Smooth muscle cell (in vitro differentiated cells): ENCODE results near the gene FAM241A. TPM values are rescaled to one million over a fixed set of nuclear protein-coding genes. Genes with fewer than 3 reads are reported as not detected.
A peak's percentile ranks its signal among the peaks of the same experiment; 100 is the strongest.
"Not testable (repeated sequence)": the region's sequence is repeated elsewhere in the genome, so short reads cannot be mapped to it uniquely, and the experiment has no call there.

Experiments
- DNase-seq: peaks from one replicate; lab custom pipeline; 2025; ENCODE audit not compliant: unreplicated experiment; lab: John Stamatoyannopoulos, UW
- H2AFZ ChIP-seq: fragments of 200-600 bp; sonication (generic); 2 replicates; pipeline ENCODE4 v1.6.0; 2016; ENCODE audit warnings: antibody characterized with exemption, low read depth, mild to moderate bottlenecking
- H3F3A ChIP-seq: fragments of 200-600 bp; sonication (generic); 2 replicates; pipeline ENCODE4 v1.6.0; 2017; ENCODE audit warnings: antibody characterized with exemption, low read depth
- H3K27ac ChIP-seq: fragments of 200-600 bp; sonication (generic); 2 replicates; pipeline ENCODE4 v1.5.1; 2016; ENCODE audit warnings: low read depth, mild to moderate bottlenecking
- H3K27me3 ChIP-seq: fragments of 200-600 bp; sonication (generic); 2 replicates; pipeline ENCODE4 v1.6.1; 2016; ENCODE audit warnings: low read depth, mild to moderate bottlenecking
- H3K36me3 ChIP-seq: fragments of 200-600 bp; sonication (generic); 2 replicates; pipeline ENCODE4 v1.5.1; 2016; ENCODE audit warnings: low read depth
- H3K4me1 ChIP-seq: fragments of 200-600 bp; sonication (generic); 2 replicates; pipeline ENCODE4 v1.5.1; 2016; ENCODE audit warnings: low read depth
- H3K4me2 ChIP-seq: fragments of 200-600 bp; sonication (generic); 2 replicates; pipeline ENCODE4 v1.6.0; 2016; ENCODE audit warnings: mild to moderate bottlenecking
- H3K4me3 ChIP-seq: fragments of 200-600 bp; sonication (generic); 2 replicates; pipeline ENCODE4 v1.5.1; 2016; ENCODE audit warnings: mild to moderate bottlenecking
- H3K79me2 ChIP-seq: fragments of 200-600 bp; sonication (generic); 2 replicates; pipeline ENCODE4 v1.6.0; 2016; ENCODE audit warnings: low read depth, mild to moderate bottlenecking
- H3K9ac ChIP-seq: fragments of 200-600 bp; sonication (generic); 2 replicates; pipeline ENCODE4 v1.6.0; 2016; ENCODE audit warnings: low read depth
- H3K9me3 ChIP-seq: fragments of 200-600 bp; sonication (generic); replicated peaks from 2 replicates; pipeline ENCODE4 v1.5.1; 2016; ENCODE audit warnings: low read depth
- H4K20me1 ChIP-seq: fragments of 200-600 bp; sonication (generic); 2 replicates; pipeline ENCODE4 v1.6.0; 2016; ENCODE audit warnings: low read depth
- WGBS: methylation state at CpG from one replicate; pipeline ENCODE4 v1.1.7; 2016; ENCODE audit warnings: low lambda C conversion rate; 5-methylcytosine and 5-hydroxymethylcytosine counted together
- polyA plus RNA-seq: library from polyadenylated mRNA; unstranded; fragments of >200 nt; fragmentation: Nextera tagmentation; extraction: Ambion mirVana; gene quantifications from 2 replicates; pipeline ENCODE4 v1.2.1, GENCODE V29; 2016
- total RNA-seq: library from RNA; depleted of rRNA; stranded (reverse); fragments of >200 nt; gene quantifications from 2 replicates; pipeline ENCODE4 v1.2.3, GENCODE V29; 2014
- TF ChIP-seq, protein P1 (sequence below): fragments of 200-600 bp; sonication (generic); IDR thresholded peaks from 2 replicates; pipeline ENCODE4 v1.5.1; 2017; ENCODE audit warnings: borderline replicate concordance, mild to moderate bottlenecking, antibody characterized with exemption; ENCODE audit not compliant: insufficient read depth, poor library complexity, severe bottlenecking

Gene FAM241A
- total and polyA plus RNA-seq, 2 experiments from 2014 or later = 0.19 to 0.27 TPM

DNA sequence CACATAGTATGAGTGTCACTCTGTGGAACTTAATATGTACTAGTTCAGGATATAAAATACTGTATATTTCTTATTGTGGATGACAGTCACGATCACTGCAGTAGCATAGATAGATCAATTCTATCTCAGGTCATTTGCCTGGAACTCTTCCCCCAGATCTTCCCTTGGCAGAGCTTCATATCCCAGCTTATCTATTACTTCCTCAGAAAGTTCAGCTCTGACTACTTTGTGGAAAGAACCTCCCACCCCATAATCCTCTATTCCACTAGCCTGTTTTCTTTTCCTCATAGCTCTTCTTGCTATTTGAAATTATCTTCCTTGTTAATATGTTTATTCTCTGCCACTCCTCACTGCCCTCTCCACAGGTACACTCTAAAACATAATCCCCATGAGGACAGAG, 10.9 kb downstream of the FAM241A start:
- no peak for DNase-seq
- Histone ChIP-seq H3K9ac (no peak overlapping the region), H3K27ac (no peak overlapping the region), H3F3A (no peaks in the 10 kb centered on the region), H3K9me3 (no peaks in the 10 kb centered on the region), H3K27me3 (no peaks in the 10 kb centered on the region), H3K4me2 (no peak overlapping the region), H2AFZ (no peak overlapping the region), H3K36me3 (no peaks in the 10 kb centered on the region), H4K20me1 (no peaks in the 10 kb centered on the region), H3K4me3 (no peak overlapping the region), H3K79me2 (no peaks in the 10 kb centered on the region), H3K4me1 (no peaks in the 10 kb centered on the region)
- TF ChIP-seq, protein P1, sequence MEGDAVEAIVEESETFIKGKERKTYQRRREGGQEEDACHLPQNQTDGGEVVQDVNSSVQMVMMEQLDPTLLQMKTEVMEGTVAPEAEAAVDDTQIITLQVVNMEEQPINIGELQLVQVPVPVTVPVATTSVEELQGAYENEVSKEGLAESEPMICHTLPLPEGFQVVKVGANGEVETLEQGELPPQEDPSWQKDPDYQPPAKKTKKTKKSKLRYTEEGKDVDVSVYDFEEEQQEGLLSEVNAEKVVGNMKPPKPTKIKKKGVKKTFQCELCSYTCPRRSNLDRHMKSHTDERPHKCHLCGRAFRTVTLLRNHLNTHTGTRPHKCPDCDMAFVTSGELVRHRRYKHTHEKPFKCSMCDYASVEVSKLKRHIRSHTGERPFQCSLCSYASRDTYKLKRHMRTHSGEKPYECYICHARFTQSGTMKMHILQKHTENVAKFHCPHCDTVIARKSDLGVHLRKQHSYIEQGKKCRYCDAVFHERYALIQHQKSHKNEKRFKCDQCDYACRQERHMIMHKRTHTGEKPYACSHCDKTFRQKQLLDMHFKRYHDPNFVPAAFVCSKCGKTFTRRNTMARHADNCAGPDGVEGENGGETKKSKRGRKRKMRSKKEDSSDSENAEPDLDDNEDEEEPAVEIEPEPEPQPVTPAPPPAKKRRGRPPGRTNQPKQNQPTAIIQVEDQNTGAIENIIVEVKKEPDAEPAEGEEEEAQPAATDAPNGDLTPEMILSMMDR = no peak
- 73% methylated on average over 1 of the region's 1 CpG for WGBS

- Histone ChIP-seq H3K9me3 (no peaks in the 10 kb centered on the region), H3F3A (no peaks in the 10 kb centered on the region), H3K4me3 (no peak overlapping the region), H3K36me3 (no peaks in the 10 kb centered on the region), H3K4me1 (no peaks in the 10 kb centered on the region), H2AFZ (no peak overlapping the region), H4K20me1 (no peaks in the 10 kb centered on the region), H3K27me3 (no peaks in the 10 kb centered on the region), H3K27ac (no peak overlapping the region), H3K9ac (no peak overlapping the region), H3K4me2 (no peak overlapping the region), H3K79me2 (no peaks in the 10 kb centered on the region)
- TF ChIP-seq, protein P1 = no peak
- no peak for DNase-seq
These were observed 11.3 kb downstream of the FAM241A start for GRCh38 chr4:112156553-112156952.

DNA sequence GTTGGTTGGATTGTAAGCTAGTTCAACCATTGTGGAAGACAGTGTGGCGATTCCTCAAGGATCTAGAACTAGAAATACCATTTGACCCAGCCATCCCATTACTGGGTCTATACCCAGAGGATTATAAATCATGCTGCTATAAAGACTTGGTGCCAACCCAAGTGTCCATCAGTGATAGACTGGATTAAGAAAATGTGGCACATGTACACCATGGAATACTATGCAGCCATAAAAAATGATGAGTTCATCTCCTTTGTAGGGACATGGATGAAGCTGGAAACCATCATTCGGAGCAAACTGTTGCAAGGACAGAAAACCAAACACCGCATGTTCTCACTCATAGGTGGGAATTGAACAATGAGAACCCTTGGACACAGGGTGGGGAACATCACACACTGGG, 18.5 kb downstream of the FAM241A start:
- WGBS = 99% methylated on average over 3 of the region's 3 CpGs
- not testable (repeated sequence) for H3K79me2 ChIP-seq, H4K20me1 ChIP-seq

DNA sequence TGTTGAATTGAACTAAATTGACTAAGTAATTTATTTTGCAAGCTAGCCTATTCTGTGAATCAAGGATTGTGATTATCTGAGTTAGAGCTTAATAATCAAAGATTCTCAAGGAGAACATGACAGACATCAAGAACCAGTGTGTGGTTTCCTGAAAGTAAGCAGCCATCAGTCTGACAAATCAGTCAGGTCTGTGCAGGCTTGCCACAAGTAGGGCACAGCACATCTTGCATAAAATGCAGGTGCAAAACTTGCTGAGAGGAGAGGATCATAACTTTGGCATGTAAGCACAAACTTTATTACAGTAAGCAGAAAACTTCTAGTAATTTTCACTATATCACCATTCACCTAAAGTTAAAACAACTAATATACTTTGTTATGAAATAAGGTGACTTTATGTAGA, 22.5 kb downstream of the FAM241A start:
- H3K27me3 ChIP-seq = no peaks in the 10 kb centered on the region
- no peak for DNase-seq
- no peak overlapping the region for H3K4me3 ChIP-seq
- H2AFZ ChIP-seq = no peak overlapping the region
- H3K4me1 ChIP-seq = peaks cover 3% of the 10 kb centered on the region
- no peak overlapping the region for H3K4me2 ChIP-seq
- H3K36me3 ChIP-seq = no peaks in the 10 kb centered on the region
- peak overlapping the region; percentile 28 for H3K27ac ChIP-seq
- H3K9ac ChIP-seq = no peak overlapping the region
- H4K20me1 ChIP-seq = no peaks in the 10 kb centered on the region
- H3K79me2 ChIP-seq = no peaks in the 10 kb centered on the region
- TF ChIP-seq, protein P1 = no peak
- no peaks in the 10 kb centered on the region for H3F3A ChIP-seq
- H3K9me3 ChIP-seq = no peaks in the 10 kb centered on the region

More for the DNA sequence above, 18.5 kb downstream of the FAM241A start:
- not testable (repeated sequence) for H3F3A ChIP-seq, H2AFZ ChIP-seq, H3K36me3 ChIP-seq, H3K27me3 ChIP-seq, H3K9me3 ChIP-seq, H3K4me3 ChIP-seq, H3K9ac ChIP-seq, H3K4me1 ChIP-seq, DNase-seq, H3K4me2 ChIP-seq, H3K27ac ChIP-seq
